Stimulated activated CD4-positive, alpha-beta T cell treated with anti-CD3 and anti-CD28 coated beads, Interleukin-1b, Interleukin-23, amount 100 ng/mL, for 24 hours (primary cell): ENCODE data around the gene SMC5.
"Not testable (repeated sequence)": the region's sequence is repeated elsewhere in the genome, so short reads cannot be mapped to it uniquely, and the experiment has no call there.

ENCODE experiments used
- DNase-seq, 4 experiments: peaks; one replicate each; pipeline ENCODE4 v3.0.0-alpha.2; 2020; ENCODE audit warnings: low read depth in 4 of 4, low spot score in 1 of 4

Gene SMC5

GRCh38 chr9:70362952-70363351 is 104.2 kb downstream of the SMC5 start:
- DNase-seq: no peak

- DNase-seq: no peak
Measured at GRCh38 chr9:70363760-70364159, 105.0 kb downstream of the SMC5 start.

GRCh38 chr9:70367305-70367930 is 108.6 kb downstream of the SMC5 start:
- no peak for DNase-seq

GRCh38 chr9:70374962-70375618 is 116.3 kb downstream of the SMC5 start:
- no peak for DNase-seq

GRCh38 chr9:70382046-70382708 is 123.4 kb downstream of the SMC5 start:
- no peak for DNase-seq

GRCh38 chr9:70382709-70383605 is 124.2 kb downstream of the SMC5 start:
- no peak for DNase-seq

GRCh38 chr9:70385426-70385825 is 126.6 kb downstream of the SMC5 start:
- DNase-seq: no peak

- no peak for DNase-seq
Measured at GRCh38 chr9:70387663-70388062, 128.9 kb downstream of the SMC5 start.

GRCh38 chr9:70389188-70389587 is 130.4 kb downstream of the SMC5 start:
- no peak for DNase-seq

GRCh38 chr9:70389621-70390266 is 131.0 kb downstream of the SMC5 start:
- no peak for DNase-seq

- DNase-seq: no peak
Measured at GRCh38 chr9:70390933-70391341, 132.2 kb downstream of the SMC5 start.

- no peak for DNase-seq
Measured at GRCh38 chr9:70392189-70392588, 133.4 kb downstream of the SMC5 start.

GRCh38 chr9:70392850-70393249 is 134.1 kb downstream of the SMC5 start:
- no peak for DNase-seq

GRCh38 chr9:70395652-70396051 is 136.9 kb downstream of the SMC5 start:
- no peak for DNase-seq

GRCh38 chr9:70398145-70398556 is 139.4 kb downstream of the SMC5 start:
- DNase-seq: no peak

- no peak for DNase-seq
Measured at GRCh38 chr9:70399141-70399540, 140.4 kb downstream of the SMC5 start.

- DNase-seq: no peak
Measured at GRCh38 chr9:70400107-70400892, 141.5 kb downstream of the SMC5 start.

GRCh38 chr9:70401241-70401640 is 142.5 kb downstream of the SMC5 start:
- not testable (repeated sequence) for DNase-seq

GRCh38 chr9:70402213-70402612 is 143.4 kb downstream of the SMC5 start:
- DNase-seq: no peak

- no peak for DNase-seq
Measured at GRCh38 chr9:70403166-70403565, 144.4 kb downstream of the SMC5 start.
